ENCODE results near the gene MUC5AC. TPM values are rescaled to one million over a fixed set of nuclear protein-coding genes. Genes with fewer than 3 reads are reported as not detected.

MUC5AC gene
- total RNA-seq, 5 donors from 2014 or later (not counting 1 experiment from before 2014, with no cell fraction given), result 0.03 TPM; not detected in 2

GRCh38 chr11:1230121-1230455 lies 72.3 kb downstream of the MUC5AC start:
- no peaks in the 10 kb centered on the region for H3K9me3 ChIP-seq
- ChIA-PET POLR2A (no interaction called here), CTCF (no interaction called here)
- WGBS (ENCODE audit: insufficient coverage), result 100% methylated on average over 1 of the region's 5 CpGs
- Mint-ChIP-seq H3K27ac (no peak overlapping the region), H3K4me1 (no peaks in the 10 kb centered on the region), H3K36me3 (no peaks in the 10 kb centered on the region), H3K27me3 (no peaks in the 10 kb centered on the region), H3K9me3 (no peaks in the 10 kb centered on the region), H3K4me3 (no peak overlapping the region)
- H3K4me1 ChIP-seq (ENCODE audit: control insufficient read depth in 1 of 2, extremely low read depth in 1 of 2, insufficient read depth in 2 of 2, low read length in 2 of 2), result no peaks in the 10 kb centered on the region
- DNase-seq (no peak), ATAC-seq (replicated peaks in 1 of 4) (no peak)
- H3K36me3 ChIP-seq (ENCODE audit: control insufficient read depth in 2 of 2, extremely low read depth in 1 of 2, insufficient read depth in 1 of 2, low read length in 1 of 2), result no peaks in the 10 kb centered on the region
- H3K27me3 ChIP-seq (replicated peaks in 1 of 2; ENCODE audit: control insufficient read depth in 2 of 2, extremely low read depth in 1 of 2, insufficient read depth in 2 of 2, low read length in 1 of 2), result peaks cover 0 to 8% of the 10 kb centered on the region in 2 experiments
- H3K27ac ChIP-seq (ENCODE audit: low read length), result no peak overlapping the region
- H3K4me3 ChIP-seq (ENCODE audit: control insufficient read depth in 1 of 2, extremely low read depth in 1 of 2, low read length in 1 of 2), result no peak overlapping the region

- H3K4me3 Mint-ChIP-seq, result no peak overlapping the region
- ChIA-PET POLR2A (no interaction called here), CTCF (no interaction called here)
- no peaks in the 10 kb centered on the region for H3K27me3 Mint-ChIP-seq
- H3K27ac Mint-ChIP-seq, result no peak overlapping the region
- no peaks in the 10 kb centered on the region for H3K9me3 ChIP-seq
- no peaks in the 10 kb centered on the region for H3K36me3 Mint-ChIP-seq
- no peaks in the 10 kb centered on the region for H3K4me1 ChIP-seq (ENCODE audit: control insufficient read depth in 1 of 2, extremely low read depth in 1 of 2, insufficient read depth in 2 of 2, low read length in 2 of 2)
- DNase-seq (no peak), ATAC-seq (replicated peaks in 1 of 4) (no peak)
- no peak overlapping the region for H3K4me3 ChIP-seq (ENCODE audit: control insufficient read depth in 1 of 2, extremely low read depth in 1 of 2, low read length in 1 of 2)
- no peaks in the 10 kb centered on the region for H3K9me3 Mint-ChIP-seq
- H3K4me1 Mint-ChIP-seq, result no peaks in the 10 kb centered on the region
- H3K27ac ChIP-seq (ENCODE audit: low read length), result no peak overlapping the region
- no peaks in the 10 kb centered on the region for H3K36me3 ChIP-seq (ENCODE audit: control insufficient read depth in 2 of 2, extremely low read depth in 1 of 2, insufficient read depth in 1 of 2, low read length in 1 of 2)
- H3K27me3 ChIP-seq (replicated peaks in 1 of 2; ENCODE audit: control insufficient read depth in 2 of 2, extremely low read depth in 1 of 2, insufficient read depth in 2 of 2, low read length in 1 of 2), result peaks cover 0 to 8% of the 10 kb centered on the region in 2 experiments
- WGBS (ENCODE audit: insufficient coverage), result 82% methylated on average over 41 of the region's 45 CpGs
Measured at GRCh38 chr11:1230456-1231395, 73.0 kb downstream of the MUC5AC start.

- H3K27ac Mint-ChIP-seq, result no peak overlapping the region
- no peak for DNase-seq
- WGBS (ENCODE audit: insufficient coverage), result 74% methylated on average over 20 of the region's 22 CpGs
- Histone ChIP-seq H3K9me3 (no peaks in the 10 kb centered on the region), H3K4me3 (ENCODE audit: control insufficient read depth in 1 of 2, extremely low read depth in 1 of 2, low read length in 1 of 2) (no peak overlapping the region), H3K4me1 (ENCODE audit: control insufficient read depth in 1 of 2, extremely low read depth in 1 of 2, insufficient read depth in 2 of 2, low read length in 2 of 2) (no peaks in the 10 kb centered on the region), H3K27me3 (replicated peaks in 1 of 2; ENCODE audit: control insufficient read depth in 2 of 2, extremely low read depth in 1 of 2, insufficient read depth in 2 of 2, low read length in 1 of 2) (peaks cover 0 to 8% of the 10 kb centered on the region in 2 experiments), H3K36me3 (ENCODE audit: control insufficient read depth in 2 of 2, extremely low read depth in 1 of 2, insufficient read depth in 1 of 2, low read length in 1 of 2) (no peaks in the 10 kb centered on the region), H3K27ac (ENCODE audit: low read length) (no peak overlapping the region)
- no peaks in the 10 kb centered on the region for H3K36me3 Mint-ChIP-seq
- ChIA-PET CTCF (no interaction called here), POLR2A (no interaction called here)
- H3K4me1 Mint-ChIP-seq, result no peaks in the 10 kb centered on the region
- no peaks in the 10 kb centered on the region for H3K9me3 Mint-ChIP-seq
- no peak for ATAC-seq (replicated peaks in 1 of 4)
- H3K27me3 Mint-ChIP-seq, result no peaks in the 10 kb centered on the region
- H3K4me3 Mint-ChIP-seq, result no peak overlapping the region
Measured at GRCh38 chr11:1231396-1232020, 73.8 kb downstream of the MUC5AC start.

- no peak for ATAC-seq (replicated peaks in 1 of 4)
- 77% methylated on average over 40 of the region's 46 CpGs for WGBS (ENCODE audit: insufficient coverage)
- Mint-ChIP-seq H3K9me3 (no peaks in the 10 kb centered on the region), H3K4me1 (no peaks in the 10 kb centered on the region), H3K36me3 (no peaks in the 10 kb centered on the region), H3K4me3 (no peak overlapping the region), H3K27me3 (no peaks in the 10 kb centered on the region), H3K27ac (no peak overlapping the region)
- H3K9me3 ChIP-seq, result no peaks in the 10 kb centered on the region
- no peaks in the 10 kb centered on the region for H3K36me3 ChIP-seq (ENCODE audit: control insufficient read depth in 2 of 2, extremely low read depth in 1 of 2, insufficient read depth in 1 of 2, low read length in 1 of 2)
- H3K4me1 ChIP-seq (ENCODE audit: control insufficient read depth in 1 of 2, extremely low read depth in 1 of 2, insufficient read depth in 2 of 2, low read length in 2 of 2), result no peaks in the 10 kb centered on the region
- no peak overlapping the region for H3K27ac ChIP-seq (ENCODE audit: low read length)
- CTCF ChIA-PET, result no interaction called here
- H3K27me3 ChIP-seq (replicated peaks in 1 of 2; ENCODE audit: control insufficient read depth in 2 of 2, extremely low read depth in 1 of 2, insufficient read depth in 2 of 2, low read length in 1 of 2), result peaks cover 0 to 8% of the 10 kb centered on the region in 2 experiments
- DNase-seq, result no peak
- POLR2A ChIA-PET, result no interaction called here
- H3K4me3 ChIP-seq (ENCODE audit: control insufficient read depth in 1 of 2, extremely low read depth in 1 of 2, low read length in 1 of 2), result no peak overlapping the region
Measured at GRCh38 chr11:1232021-1232882, 74.5 kb downstream of the MUC5AC start.

GRCh38 chr11:1232883-1233321 lies 75.1 kb downstream of the MUC5AC start:
- H3K9me3 Mint-ChIP-seq, result no peaks in the 10 kb centered on the region
- H3K4me3 Mint-ChIP-seq, result no peak overlapping the region
- no peak for DNase-seq

GRCh38 chr11:1233351-1234053 lies 75.7 kb downstream of the MUC5AC start:
- Histone ChIP-seq H3K36me3 (ENCODE audit: control insufficient read depth in 2 of 2, extremely low read depth in 1 of 2, insufficient read depth in 1 of 2, low read length in 1 of 2) (no peaks in the 10 kb centered on the region), H3K4me1 (ENCODE audit: control insufficient read depth in 1 of 2, extremely low read depth in 1 of 2, insufficient read depth in 2 of 2, low read length in 2 of 2) (no peaks in the 10 kb centered on the region), H3K27ac (ENCODE audit: low read length) (no peak overlapping the region), H3K27me3 (replicated peaks in 1 of 2; ENCODE audit: control insufficient read depth in 2 of 2, extremely low read depth in 1 of 2, insufficient read depth in 2 of 2, low read length in 1 of 2) (peaks cover 0 to 3% of the 10 kb centered on the region in 2 experiments), H3K4me3 (ENCODE audit: control insufficient read depth in 1 of 2, extremely low read depth in 1 of 2, low read length in 1 of 2) (no peak overlapping the region), H3K9me3 (no peaks in the 10 kb centered on the region)
- POLR2A ChIA-PET, result no interaction called here
- no peaks in the 10 kb centered on the region for H3K4me1 Mint-ChIP-seq
- no peak overlapping the region for H3K4me3 Mint-ChIP-seq
- CTCF ChIA-PET, result no interaction called here
- no peaks in the 10 kb centered on the region for H3K27me3 Mint-ChIP-seq
- WGBS (ENCODE audit: insufficient coverage), result 83% methylated on average over 13 of the region's 21 CpGs
- H3K36me3 Mint-ChIP-seq, result no peaks in the 10 kb centered on the region
- no peak for ATAC-seq (replicated peaks in 1 of 4)
- no peak for DNase-seq
- H3K27ac Mint-ChIP-seq, result no peak overlapping the region
- H3K9me3 Mint-ChIP-seq, result no peaks in the 10 kb centered on the region

More at GRCh38 chr11:1232883-1233321, 75.1 kb downstream of the MUC5AC start:
- Histone ChIP-seq H3K27me3 (replicated peaks in 1 of 2; ENCODE audit: control insufficient read depth in 2 of 2, extremely low read depth in 1 of 2, insufficient read depth in 2 of 2, low read length in 1 of 2) (peaks cover 0 to 6% of the 10 kb centered on the region in 2 experiments), H3K4me1 (ENCODE audit: control insufficient read depth in 1 of 2, extremely low read depth in 1 of 2, insufficient read depth in 2 of 2, low read length in 2 of 2) (no peaks in the 10 kb centered on the region), H3K9me3 (no peaks in the 10 kb centered on the region), H3K27ac (ENCODE audit: low read length) (no peak overlapping the region), H3K4me3 (ENCODE audit: control insufficient read depth in 1 of 2, extremely low read depth in 1 of 2, low read length in 1 of 2) (no peak overlapping the region), H3K36me3 (ENCODE audit: control insufficient read depth in 2 of 2, extremely low read depth in 1 of 2, insufficient read depth in 1 of 2, low read length in 1 of 2) (no peaks in the 10 kb centered on the region)
- WGBS (ENCODE audit: insufficient coverage), result 82% methylated on average over 26 of the region's 30 CpGs
- Mint-ChIP-seq H3K27me3 (no peaks in the 10 kb centered on the region), H3K4me1 (no peaks in the 10 kb centered on the region), H3K36me3 (no peaks in the 10 kb centered on the region), H3K27ac (no peak overlapping the region)
- ChIA-PET POLR2A (no interaction called here), CTCF (no interaction called here)
- no peak for ATAC-seq (replicated peaks in 1 of 4)
